HUES6 (cell line): ENCODE measurements around the gene CRY1.

Experiments
- H3K27ac ChIP-seq: 2 replicates; pipeline ENCODE4 v1.7.0; 2013; ENCODE audit warnings: low read depth, mild to moderate bottlenecking, low read length, inconsistent platforms
- H3K27me3 ChIP-seq: 2 replicates; pipeline ENCODE4 v1.6.1; 2013; ENCODE audit warnings: low read length; ENCODE audit not compliant: control insufficient read depth, insufficient read depth
- H3K36me3 ChIP-seq: 2 replicates; pipeline ENCODE4 v1.6.1; 2013; ENCODE audit warnings: low read length; ENCODE audit not compliant: control insufficient read depth, insufficient read depth
- H3K4me1 ChIP-seq: 2 replicates; pipeline ENCODE4 v1.6.1; 2013; ENCODE audit warnings: low read length; ENCODE audit not compliant: control insufficient read depth, insufficient read depth
- H3K4me3 ChIP-seq: 2 replicates; pipeline ENCODE4 v1.5.1; 2013; ENCODE audit warnings: low read depth, low read length
- H3K9ac ChIP-seq: one replicate; pipeline ENCODE4 v1.6.1; 2013; ENCODE audit warnings: mild to moderate bottlenecking, low read length
- H3K9me3 ChIP-seq: 2 replicates; pipeline ENCODE4 v1.6.1; 2013; ENCODE audit warnings: low read depth, low read length; ENCODE audit not compliant: control insufficient read depth, insufficient read depth

The CRY1 gene

GRCh38 chr12:106957583-106957982 is 135.8 kb downstream of the CRY1 start:
- H3K9ac ChIP-seq: no peak overlapping the region
- peak overlapping the region; percentile 79 for H3K4me3 ChIP-seq
- peaks cover 3% of the 10 kb centered on the region; the same call in 1 of the 2 replicates for H3K9me3 ChIP-seq
- H3K27me3 ChIP-seq: peaks cover 11% of the 10 kb centered on the region; the same call in 1 of the 2 replicates
- H3K27ac ChIP-seq: no peak overlapping the region
- no peaks in the 10 kb centered on the region for H3K36me3 ChIP-seq
- H3K4me1 ChIP-seq: peaks cover 4% of the 10 kb centered on the region; the same call in 1 of the 2 replicates

GRCh38 chr12:106956048-106956578 is 137.2 kb downstream of the CRY1 start:
- Histone ChIP-seq H3K36me3 (no peaks in the 10 kb centered on the region), H3K4me1 (peaks cover 4% of the 10 kb centered on the region; the same call in 1 of the 2 replicates), H3K9ac (peak overlapping the region; percentile 92), H3K27ac (peak overlapping the region; percentile 84; the same call in 1 of the 2 replicates), H3K4me3 (peak overlapping the region; percentile 79), H3K9me3 (peaks cover 3% of the 10 kb centered on the region; the same call in 1 of the 2 replicates), H3K27me3 (peaks cover 12% of the 10 kb centered on the region; the same call in 1 of the 2 replicates)

DNA sequence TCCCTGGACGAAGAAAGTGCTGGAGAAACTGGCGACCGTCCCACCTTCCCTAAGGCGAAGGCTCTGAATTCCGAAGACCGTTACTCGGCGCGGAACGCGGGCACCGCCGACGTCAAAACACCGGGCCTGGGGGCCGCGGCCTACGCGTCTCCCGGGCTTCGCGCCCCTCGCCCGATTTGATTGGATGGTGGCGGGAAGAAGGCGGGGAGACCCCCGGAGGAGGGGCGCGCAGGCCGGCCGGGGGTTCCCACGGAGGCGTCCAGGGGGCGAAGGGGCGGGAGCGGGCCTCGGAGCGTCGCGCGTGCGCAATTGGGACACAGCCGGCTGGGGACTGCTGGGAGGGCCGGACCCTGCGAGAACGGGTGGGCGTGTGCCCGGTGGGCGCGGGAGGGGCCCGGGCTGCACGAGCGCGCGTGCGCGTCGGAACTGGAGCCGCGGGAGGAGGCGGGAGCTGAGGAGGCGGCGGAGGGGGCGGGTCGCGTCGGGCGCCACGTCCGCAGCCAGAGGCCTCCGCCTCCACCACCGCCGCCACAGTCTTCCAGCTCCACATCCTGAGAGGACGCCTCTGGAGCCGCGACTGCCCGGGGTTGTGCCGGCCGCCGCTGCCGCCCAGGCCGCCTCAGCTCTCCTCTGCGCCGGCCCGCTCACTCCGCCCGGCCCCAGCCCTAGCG is 137.8 kb downstream of the CRY1 start, which contains the start of gene TMEM263:
Gene TMEM263, plus strand, starts transcription at position 531 of the 671 bp plus-strand sequence. CDS start 11,210 bp downstream, outside the sequence.
- peak within 1 kb of the TSS; percentile 92 for H3K9ac ChIP-seq
- peaks cover 3% of the 10 kb centered on the region; the same call in 1 of the 2 replicates for H3K9me3 ChIP-seq
- H3K27ac ChIP-seq: peak within 1 kb of the TSS; percentile 84; the same call in 1 of the 2 replicates
- H3K4me1 ChIP-seq: peaks cover 4% of the 10 kb centered on the region; the same call in 1 of the 2 replicates
- peaks cover 12% of the 10 kb centered on the region; the same call in 1 of the 2 replicates for H3K27me3 ChIP-seq
- peak within 1 kb of the TSS; percentile 79 for H3K4me3 ChIP-seq
- no peaks in the 10 kb centered on the region for H3K36me3 ChIP-seq

DNA sequence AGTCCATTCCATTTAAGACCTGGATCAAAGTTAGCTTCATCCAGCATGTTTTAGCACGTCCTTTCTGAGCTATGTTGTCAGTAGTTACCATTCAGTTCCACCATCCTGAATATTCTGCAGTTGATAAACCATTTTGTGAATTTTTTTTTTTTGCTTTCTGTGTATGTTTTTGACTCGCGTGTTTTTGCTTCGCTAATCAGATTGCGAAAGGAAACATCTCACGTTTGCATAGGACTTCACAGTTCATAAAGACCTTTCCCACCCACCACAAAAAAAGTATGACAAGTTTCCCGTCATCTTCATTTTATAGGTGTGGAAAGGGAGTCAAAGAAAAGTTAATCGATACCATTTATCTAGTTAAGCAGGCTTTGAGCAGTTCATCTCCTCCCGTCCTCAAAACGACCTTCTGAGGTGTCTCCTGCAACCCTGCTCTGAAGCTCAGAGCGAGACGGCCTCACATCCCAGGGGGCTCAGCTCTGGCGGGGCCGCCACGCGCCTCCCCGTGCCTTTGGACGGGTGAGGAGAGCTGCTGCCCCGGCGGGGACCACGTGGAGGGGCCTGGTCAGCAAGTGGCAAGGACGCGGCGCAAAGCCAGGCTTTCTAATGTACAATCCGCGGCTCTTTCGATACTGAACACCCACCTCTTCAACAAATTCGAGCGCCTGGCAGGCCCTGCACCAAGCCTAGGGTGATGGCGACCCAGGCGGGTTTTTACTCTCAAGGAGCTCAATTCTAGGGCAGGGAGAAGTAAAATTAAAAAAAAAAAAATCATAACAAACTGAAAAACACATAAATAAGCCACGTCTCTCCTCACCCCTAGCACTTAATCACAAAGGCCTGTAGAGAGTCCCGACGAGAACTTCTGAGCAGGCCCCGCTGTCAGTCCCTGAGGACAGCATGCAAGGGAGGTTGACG is 138.6 kb downstream of the CRY1 start:
- H3K27ac ChIP-seq: no peak overlapping the region
- no peak overlapping the region for H3K9ac ChIP-seq

GRCh38 chr12:106953352-106954250 is 139.7 kb downstream of the CRY1 start:
- Histone ChIP-seq H3K36me3 (no peaks in the 10 kb centered on the region), H3K9ac (no peak overlapping the region), H3K9me3 (peaks cover 13% of the 10 kb centered on the region), H3K4me3 (no peak overlapping the region), H3K27me3 (peaks cover 12% of the 10 kb centered on the region; the same call in 1 of the 2 replicates), H3K27ac (no peak overlapping the region), H3K4me1 (peaks cover 4% of the 10 kb centered on the region; the same call in 1 of the 2 replicates)

More for the DNA sequence above, 138.6 kb downstream of the CRY1 start:
- H3K4me1 ChIP-seq: peaks cover 4% of the 10 kb centered on the region; the same call in 1 of the 2 replicates
- peaks cover 12% of the 10 kb centered on the region; the same call in 1 of the 2 replicates for H3K27me3 ChIP-seq
- peaks cover 3% of the 10 kb centered on the region; the same call in 1 of the 2 replicates for H3K9me3 ChIP-seq
- peak overlapping the region; percentile 79 for H3K4me3 ChIP-seq
- no peaks in the 10 kb centered on the region for H3K36me3 ChIP-seq

GRCh38 chr12:106950591-106950990 is 142.8 kb downstream of the CRY1 start:
- H3K4me1 ChIP-seq: no peaks in the 10 kb centered on the region
- H3K27ac ChIP-seq: no peak overlapping the region
- peaks cover 35% of the 10 kb centered on the region for H3K9me3 ChIP-seq
- no peaks in the 10 kb centered on the region for H3K36me3 ChIP-seq
- H3K27me3 ChIP-seq: peaks cover 12% of the 10 kb centered on the region; the same call in 1 of the 2 replicates
- no peak overlapping the region for H3K9ac ChIP-seq
- H3K4me3 ChIP-seq: no peak overlapping the region

GRCh38 chr12:106947461-106947860 is 145.9 kb downstream of the CRY1 start:
- Histone ChIP-seq H3K9ac (no peak overlapping the region), H3K36me3 (no peaks in the 10 kb centered on the region), H3K4me1 (no peaks in the 10 kb centered on the region)

GRCh38 chr12:106945261-106945851 is 148.0 kb downstream of the CRY1 start:
- no peak overlapping the region for H3K4me3 ChIP-seq
- H3K36me3 ChIP-seq: no peaks in the 10 kb centered on the region
- H3K4me1 ChIP-seq: no peaks in the 10 kb centered on the region
- H3K27me3 ChIP-seq: no peaks in the 10 kb centered on the region
- no peak overlapping the region for H3K9ac ChIP-seq
- H3K9me3 ChIP-seq: peaks cover 53% of the 10 kb centered on the region
- no peak overlapping the region for H3K27ac ChIP-seq

More at GRCh38 chr12:106947461-106947860, 145.9 kb downstream of the CRY1 start:
- no peaks in the 10 kb centered on the region for H3K27me3 ChIP-seq
- H3K9me3 ChIP-seq: peaks cover 53% of the 10 kb centered on the region
- H3K4me3 ChIP-seq: no peak overlapping the region
- H3K27ac ChIP-seq: no peak overlapping the region

DNA sequence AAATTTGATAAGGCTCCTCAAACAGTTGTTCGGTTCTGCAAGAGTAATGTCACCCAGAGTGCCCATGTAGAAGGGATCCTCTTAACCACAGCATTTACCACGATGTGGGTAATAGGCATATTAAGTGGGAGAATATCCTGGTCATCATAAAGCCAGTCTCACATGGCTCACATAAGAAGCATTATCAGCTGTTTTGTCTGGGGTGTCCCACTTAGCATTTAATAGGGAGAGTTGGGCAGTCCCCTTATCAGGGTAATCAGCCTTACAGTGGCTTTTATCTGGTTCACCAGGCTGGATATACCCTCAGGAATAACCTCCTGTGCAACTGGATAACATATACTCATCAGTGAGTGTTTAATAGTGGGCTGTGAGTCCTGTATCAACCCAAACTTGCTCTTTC is 150.6 kb downstream of the CRY1 start:
- H3K4me3 ChIP-seq: no peak overlapping the region
- H3K27ac ChIP-seq: no peak overlapping the region
- H3K9ac ChIP-seq: no peak overlapping the region
- H3K36me3 ChIP-seq: no peaks in the 10 kb centered on the region
- no peaks in the 10 kb centered on the region for H3K4me1 ChIP-seq
- H3K9me3 ChIP-seq: peaks cover 37% of the 10 kb centered on the region
- no peaks in the 10 kb centered on the region for H3K27me3 ChIP-seq
